ENCODE data around the gene SORCS3. TPM values are rescaled to one million over a fixed set of nuclear protein-coding genes. Genes with fewer than 3 reads are reported as not detected.

Gene SORCS3
- polyA plus RNA-seq, 1 donor from 2014 or later = 9.8 TPM

DNA sequence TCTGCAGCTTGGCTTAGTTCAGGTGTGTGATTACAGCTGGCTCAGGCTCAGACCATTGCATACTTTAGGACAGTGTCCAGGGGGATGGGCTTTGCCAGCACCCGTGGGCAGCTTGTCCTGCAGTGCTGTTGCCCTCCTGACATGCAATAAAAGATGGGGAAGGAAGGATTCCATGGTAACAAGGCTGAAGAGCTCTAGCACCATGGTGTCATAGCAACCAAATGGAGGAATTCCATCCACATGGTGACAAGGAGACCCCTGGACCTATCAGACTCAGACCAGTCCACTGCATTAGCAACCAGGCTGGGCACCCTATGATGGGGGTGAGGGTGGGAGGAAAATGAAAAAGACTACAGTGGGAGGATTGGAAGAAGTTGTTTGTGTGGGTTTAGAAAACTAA is 49.9 kb downstream of the SORCS3 start:
- Histone ChIP-seq H3K79me2 (replicated peaks; ENCODE audit: insufficient read depth, low read length) (no peaks in the 10 kb centered on the region), H2AFZ (ENCODE audit: low read depth, low read length) (no peak overlapping the region), H3K36me3 (ENCODE audit: insufficient read depth, low read length) (no peaks in the 10 kb centered on the region), H3K27ac (ENCODE audit: low read length) (no peak overlapping the region), H3F3A (ENCODE audit: insufficient read depth, low read length, poor library complexity, severe bottlenecking) (no peaks in the 10 kb centered on the region), H3K4me2 (ENCODE audit: low read length) (no peak overlapping the region), H4K20me1 (ENCODE audit: insufficient read depth) (no peaks in the 10 kb centered on the region), H3K27me3 (ENCODE audit: insufficient read depth, low read depth, low read length) (no peaks in the 10 kb centered on the region), H3K9me3 (ENCODE audit: low read length) (no peaks in the 10 kb centered on the region), H3K9me2 (ENCODE audit: insufficient read depth, low read length) (no peaks in the 10 kb centered on the region), H3K9ac (ENCODE audit: low read length) (no peak overlapping the region), H3K4me3 (ENCODE audit: low read length) (no peak overlapping the region)
- TF ChIP-seq POLR2AphosphoS5 (IDR thresholded peaks at IDR 0.05) = no peak
- no peak for TF ChIP-seq RAD21 (conservative IDR thresholded peaks at IDR 0.05)
- TF ChIP-seq TAF1 (IDR thresholded peaks at IDR 0.05; ENCODE audit: low read depth) = no peak
- TF ChIP-seq MXI1 (conservative IDR thresholded peaks at IDR 0.05; ENCODE audit: poor library complexity, severe bottlenecking) = no peak
- TF ChIP-seq EP300 (conservative IDR thresholded peaks at IDR 0.05; ENCODE audit: poor library complexity, severe bottlenecking) = no peak
- TF ChIP-seq, protein P1, sequence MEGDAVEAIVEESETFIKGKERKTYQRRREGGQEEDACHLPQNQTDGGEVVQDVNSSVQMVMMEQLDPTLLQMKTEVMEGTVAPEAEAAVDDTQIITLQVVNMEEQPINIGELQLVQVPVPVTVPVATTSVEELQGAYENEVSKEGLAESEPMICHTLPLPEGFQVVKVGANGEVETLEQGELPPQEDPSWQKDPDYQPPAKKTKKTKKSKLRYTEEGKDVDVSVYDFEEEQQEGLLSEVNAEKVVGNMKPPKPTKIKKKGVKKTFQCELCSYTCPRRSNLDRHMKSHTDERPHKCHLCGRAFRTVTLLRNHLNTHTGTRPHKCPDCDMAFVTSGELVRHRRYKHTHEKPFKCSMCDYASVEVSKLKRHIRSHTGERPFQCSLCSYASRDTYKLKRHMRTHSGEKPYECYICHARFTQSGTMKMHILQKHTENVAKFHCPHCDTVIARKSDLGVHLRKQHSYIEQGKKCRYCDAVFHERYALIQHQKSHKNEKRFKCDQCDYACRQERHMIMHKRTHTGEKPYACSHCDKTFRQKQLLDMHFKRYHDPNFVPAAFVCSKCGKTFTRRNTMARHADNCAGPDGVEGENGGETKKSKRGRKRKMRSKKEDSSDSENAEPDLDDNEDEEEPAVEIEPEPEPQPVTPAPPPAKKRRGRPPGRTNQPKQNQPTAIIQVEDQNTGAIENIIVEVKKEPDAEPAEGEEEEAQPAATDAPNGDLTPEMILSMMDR (IDR thresholded peaks at IDR 0.05; ENCODE audit: poor library complexity, severe bottlenecking) = no peak
- TF ChIP-seq, protein P2, sequence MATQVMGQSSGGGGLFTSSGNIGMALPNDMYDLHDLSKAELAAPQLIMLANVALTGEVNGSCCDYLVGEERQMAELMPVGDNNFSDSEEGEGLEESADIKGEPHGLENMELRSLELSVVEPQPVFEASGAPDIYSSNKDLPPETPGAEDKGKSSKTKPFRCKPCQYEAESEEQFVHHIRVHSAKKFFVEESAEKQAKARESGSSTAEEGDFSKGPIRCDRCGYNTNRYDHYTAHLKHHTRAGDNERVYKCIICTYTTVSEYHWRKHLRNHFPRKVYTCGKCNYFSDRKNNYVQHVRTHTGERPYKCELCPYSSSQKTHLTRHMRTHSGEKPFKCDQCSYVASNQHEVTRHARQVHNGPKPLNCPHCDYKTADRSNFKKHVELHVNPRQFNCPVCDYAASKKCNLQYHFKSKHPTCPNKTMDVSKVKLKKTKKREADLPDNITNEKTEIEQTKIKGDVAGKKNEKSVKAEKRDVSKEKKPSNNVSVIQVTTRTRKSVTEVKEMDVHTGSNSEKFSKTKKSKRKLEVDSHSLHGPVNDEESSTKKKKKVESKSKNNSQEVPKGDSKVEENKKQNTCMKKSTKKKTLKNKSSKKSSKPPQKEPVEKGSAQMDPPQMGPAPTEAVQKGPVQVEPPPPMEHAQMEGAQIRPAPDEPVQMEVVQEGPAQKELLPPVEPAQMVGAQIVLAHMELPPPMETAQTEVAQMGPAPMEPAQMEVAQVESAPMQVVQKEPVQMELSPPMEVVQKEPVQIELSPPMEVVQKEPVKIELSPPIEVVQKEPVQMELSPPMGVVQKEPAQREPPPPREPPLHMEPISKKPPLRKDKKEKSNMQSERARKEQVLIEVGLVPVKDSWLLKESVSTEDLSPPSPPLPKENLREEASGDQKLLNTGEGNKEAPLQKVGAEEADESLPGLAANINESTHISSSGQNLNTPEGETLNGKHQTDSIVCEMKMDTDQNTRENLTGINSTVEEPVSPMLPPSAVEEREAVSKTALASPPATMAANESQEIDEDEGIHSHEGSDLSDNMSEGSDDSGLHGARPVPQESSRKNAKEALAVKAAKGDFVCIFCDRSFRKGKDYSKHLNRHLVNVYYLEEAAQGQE (IDR thresholded peaks at IDR 0.05; ENCODE audit: borderline replicate concordance) = no peak
- no peak for TF ChIP-seq EZH2 (IDR thresholded peaks at IDR 0.05; ENCODE audit: borderline replicate concordance, insufficient read depth, low read length, poor library complexity, severe bottlenecking)
- no peak for TF ChIP-seq SMC3 (conservative IDR thresholded peaks at IDR 0.05; ENCODE audit: poor library complexity)

DNA sequence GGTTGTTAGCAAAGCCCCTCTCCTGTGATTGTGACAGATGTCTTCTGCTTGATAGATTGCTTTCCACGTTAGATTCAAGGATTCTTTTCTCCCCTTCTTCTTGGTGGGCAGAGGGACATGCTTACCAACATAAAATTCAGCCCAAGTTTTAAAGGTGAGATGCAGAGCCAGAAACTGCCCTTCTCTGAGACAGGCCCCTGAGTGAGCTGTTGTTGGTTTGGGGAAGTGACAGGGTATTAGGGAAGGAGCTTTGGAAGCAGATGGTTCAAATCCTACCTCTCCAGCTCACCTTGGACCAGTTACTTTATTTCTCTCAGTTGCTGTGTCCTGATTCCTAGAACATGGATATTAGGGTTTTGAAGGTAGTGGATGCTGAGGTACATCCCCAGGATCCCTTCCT is 53.0 kb downstream of the SORCS3 start:
- H3K27me3 ChIP-seq (ENCODE audit: insufficient read depth, low read depth, low read length) = no peaks in the 10 kb centered on the region
- no peak overlapping the region for H3K4me3 ChIP-seq (ENCODE audit: low read length)

More for the DNA sequence above, 53.0 kb downstream of the SORCS3 start:
- Histone ChIP-seq H3K79me2 (replicated peaks; ENCODE audit: insufficient read depth, low read length) (no peaks in the 10 kb centered on the region), H3K36me3 (ENCODE audit: insufficient read depth, low read length) (no peaks in the 10 kb centered on the region), H3K9ac (ENCODE audit: low read length) (no peak overlapping the region), H3K27ac (ENCODE audit: low read length) (no peak overlapping the region), H3K9me3 (ENCODE audit: low read length) (no peaks in the 10 kb centered on the region), H3K4me2 (ENCODE audit: low read length) (no peak overlapping the region), H2AFZ (ENCODE audit: low read depth, low read length) (no peak overlapping the region), H3F3A (ENCODE audit: insufficient read depth, low read length, poor library complexity, severe bottlenecking) (no peaks in the 10 kb centered on the region), H3K9me2 (ENCODE audit: insufficient read depth, low read length) (no peaks in the 10 kb centered on the region), H4K20me1 (ENCODE audit: insufficient read depth) (no peaks in the 10 kb centered on the region)
- TF ChIP-seq, protein P2 (IDR thresholded peaks at IDR 0.05; ENCODE audit: borderline replicate concordance) = no peak
- TF ChIP-seq EP300 (conservative IDR thresholded peaks at IDR 0.05; ENCODE audit: poor library complexity, severe bottlenecking) (no peak), TAF1 (IDR thresholded peaks at IDR 0.05; ENCODE audit: low read depth) (no peak), POLR2AphosphoS5 (IDR thresholded peaks at IDR 0.05) (no peak), RAD21 (conservative IDR thresholded peaks at IDR 0.05) (no peak), MXI1 (conservative IDR thresholded peaks at IDR 0.05; ENCODE audit: poor library complexity, severe bottlenecking) (no peak), EZH2 (IDR thresholded peaks at IDR 0.05; ENCODE audit: borderline replicate concordance, insufficient read depth, low read length, poor library complexity, severe bottlenecking) (no peak), SMC3 (conservative IDR thresholded peaks at IDR 0.05; ENCODE audit: poor library complexity) (no peak)
- TF ChIP-seq, protein P1 (IDR thresholded peaks at IDR 0.05; ENCODE audit: poor library complexity, severe bottlenecking) = no peak
